ENCODE results near the gene TIAM1.
A peak's percentile ranks its signal among the peaks of the same experiment; 100 is the strongest.

The TIAM1 gene

DNA sequence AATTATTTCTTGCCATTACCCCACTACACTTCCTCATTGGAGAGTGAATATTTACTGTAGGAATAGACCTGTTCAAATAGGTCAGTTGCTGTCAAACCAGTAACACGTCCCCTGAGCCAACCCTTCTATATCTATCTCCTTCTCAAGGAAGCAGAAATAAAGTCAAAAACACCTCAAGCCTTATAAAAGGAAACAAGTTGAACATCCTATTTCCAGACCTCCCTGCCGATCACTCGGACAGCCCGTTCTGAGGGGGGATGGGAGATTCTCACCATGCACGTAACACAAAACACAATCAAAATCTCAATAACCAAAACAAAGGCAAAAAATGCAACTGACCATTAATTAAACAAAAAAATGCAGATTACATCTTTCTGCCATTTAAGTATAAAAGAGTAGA is 184.3 kb downstream of the TIAM1 start:
- no peak for DNase-seq

DNA sequence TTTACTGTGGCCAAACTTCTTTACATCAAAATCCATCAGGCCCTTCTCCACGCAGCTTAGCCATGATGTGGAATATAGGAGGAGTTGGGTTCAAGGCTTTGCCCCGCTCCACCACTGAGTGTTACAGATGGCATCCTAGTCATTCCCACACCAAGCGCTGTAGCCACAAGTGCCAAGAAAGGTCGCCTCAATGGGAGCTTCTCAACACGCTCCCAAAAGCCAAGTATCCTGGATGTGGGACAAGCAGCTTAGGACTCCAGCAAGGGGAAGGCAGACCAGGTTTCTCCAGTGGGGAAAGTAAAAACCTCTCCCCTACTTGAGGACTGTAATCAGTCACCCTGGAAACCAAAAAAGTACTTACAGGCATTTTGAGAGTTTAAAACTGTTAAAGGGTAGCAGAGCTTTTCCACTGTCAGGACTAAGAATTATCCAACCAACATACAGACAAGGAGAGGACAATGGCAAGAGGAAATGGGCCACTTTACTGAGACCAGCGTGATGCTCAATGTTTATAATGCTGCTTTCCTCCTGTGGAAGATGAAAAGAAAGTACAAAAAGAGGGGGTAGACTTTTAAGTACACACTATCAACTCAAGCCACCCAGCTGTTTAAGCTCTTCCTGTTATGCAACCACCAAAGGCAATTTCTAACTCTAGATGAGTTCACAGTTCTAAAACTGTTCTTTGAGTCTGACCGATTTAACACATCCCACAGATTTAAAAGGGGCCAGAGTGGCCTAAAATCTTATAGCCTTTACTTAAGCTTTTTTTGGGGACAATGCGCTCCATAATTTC is 185.1 kb downstream of the TIAM1 start:
- no peak for DNase-seq

- no peak for DNase-seq
These were observed 186.3 kb downstream of the TIAM1 start for GRCh38 chr21:31157756-31158155.

DNA sequence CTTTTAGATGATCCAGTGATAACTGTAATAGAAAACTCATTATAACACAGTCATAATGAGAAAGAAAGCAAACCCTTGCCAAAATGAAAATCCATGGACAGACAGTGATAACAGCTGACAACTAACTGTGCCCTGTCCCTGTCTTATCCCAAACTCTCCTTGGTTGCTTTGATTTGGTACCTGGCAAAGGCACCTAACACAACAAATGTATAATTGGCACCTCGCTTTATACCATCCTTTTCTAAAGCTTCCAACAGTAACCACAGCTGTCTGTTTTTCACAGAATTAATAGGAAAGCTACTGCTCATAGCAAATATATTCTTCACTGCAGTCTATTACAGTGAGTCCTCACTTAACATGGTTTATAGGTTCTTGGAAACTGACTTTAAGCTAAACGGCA is 187.4 kb downstream of the TIAM1 start:
- DNase-seq: no peak

- no peak for DNase-seq
These were observed 187.9 kb downstream of the TIAM1 start for GRCh38 chr21:31156169-31156568.

DNA sequence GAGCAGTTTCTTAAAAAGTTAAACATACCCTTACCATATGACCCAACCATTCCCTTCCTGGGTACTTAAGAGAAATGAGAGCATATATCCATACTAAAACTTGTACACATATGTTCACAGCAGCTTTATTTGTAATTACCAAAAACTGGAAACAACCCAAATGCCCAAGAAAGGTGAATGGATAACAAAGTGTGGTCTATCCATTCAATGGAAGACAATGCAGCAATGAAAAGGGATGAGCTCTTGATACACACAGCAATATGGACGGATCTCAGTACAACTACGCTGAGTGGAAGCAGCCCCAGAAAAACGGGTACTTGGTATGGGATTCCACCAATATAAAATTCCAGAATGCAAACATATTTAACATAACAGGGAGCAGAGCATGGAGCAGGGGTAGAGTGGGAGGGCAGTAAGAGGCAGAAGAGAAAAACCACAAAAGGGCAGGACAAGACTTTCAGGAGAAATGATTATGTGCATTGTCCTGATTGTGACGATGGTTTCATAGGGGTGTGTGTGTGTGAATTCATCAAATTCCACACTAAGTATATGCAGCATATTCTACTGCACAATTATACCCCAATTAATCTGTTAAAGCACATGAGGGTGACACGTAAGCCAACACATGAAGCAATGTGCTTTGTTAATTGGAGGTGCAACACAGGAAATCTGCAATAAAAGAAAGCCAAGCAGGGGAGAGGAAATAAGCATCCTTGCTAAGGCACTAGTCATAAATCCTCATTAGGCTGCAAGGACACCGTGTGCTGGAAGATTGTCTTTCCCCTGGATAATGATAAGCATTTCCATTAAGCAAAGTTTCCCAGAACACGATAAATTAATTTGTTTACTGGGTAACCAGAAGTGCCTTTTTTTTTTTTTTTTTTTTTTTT is 192.7 kb downstream of the TIAM1 start:
- no peak for DNase-seq

DNA sequence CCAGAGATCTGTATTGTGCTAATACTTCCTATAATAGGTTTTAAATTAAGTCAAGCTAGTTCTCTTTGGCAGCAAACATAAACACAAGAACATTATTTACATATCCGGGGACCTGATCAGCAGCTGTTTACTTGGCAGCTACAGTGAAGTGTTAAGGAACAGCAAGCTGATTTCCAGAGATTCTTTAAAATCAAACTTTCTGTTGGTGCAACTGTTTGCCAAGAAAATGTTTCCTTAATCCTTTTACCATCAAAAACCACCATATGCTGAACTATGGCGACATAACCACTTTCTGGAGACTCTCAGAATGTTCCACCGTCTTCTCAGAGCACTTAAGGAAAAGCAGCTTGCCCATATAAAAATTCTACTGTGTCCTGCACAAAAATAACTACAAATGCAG is 198.8 kb downstream of the TIAM1 start:
- no peak for DNase-seq

GRCh38 chr21:31143036-31143435 is 201.0 kb downstream of the TIAM1 start:
- DNase-seq: no peak

DNA sequence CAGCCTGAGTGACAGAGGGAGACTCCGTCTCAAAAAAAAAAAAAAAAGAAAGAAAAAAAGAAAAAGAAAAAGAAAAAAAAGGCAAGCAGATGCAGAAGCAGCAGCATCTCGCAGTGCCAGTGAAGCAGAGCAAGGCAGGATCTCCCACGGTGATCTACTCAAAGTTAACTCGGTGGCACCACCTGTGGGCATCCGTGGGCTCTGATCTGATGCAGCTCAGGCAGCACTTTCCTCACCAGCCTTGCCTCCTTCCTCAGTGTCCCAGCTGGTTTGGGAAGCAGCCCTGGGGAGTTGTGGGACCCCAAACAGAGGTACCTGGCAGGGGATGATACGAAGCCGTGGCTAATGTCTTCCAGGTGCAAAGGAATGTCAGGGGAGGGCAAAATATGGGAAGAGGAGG is 201.5 kb downstream of the TIAM1 start:
- peak; percentile 24 for DNase-seq

DNA sequence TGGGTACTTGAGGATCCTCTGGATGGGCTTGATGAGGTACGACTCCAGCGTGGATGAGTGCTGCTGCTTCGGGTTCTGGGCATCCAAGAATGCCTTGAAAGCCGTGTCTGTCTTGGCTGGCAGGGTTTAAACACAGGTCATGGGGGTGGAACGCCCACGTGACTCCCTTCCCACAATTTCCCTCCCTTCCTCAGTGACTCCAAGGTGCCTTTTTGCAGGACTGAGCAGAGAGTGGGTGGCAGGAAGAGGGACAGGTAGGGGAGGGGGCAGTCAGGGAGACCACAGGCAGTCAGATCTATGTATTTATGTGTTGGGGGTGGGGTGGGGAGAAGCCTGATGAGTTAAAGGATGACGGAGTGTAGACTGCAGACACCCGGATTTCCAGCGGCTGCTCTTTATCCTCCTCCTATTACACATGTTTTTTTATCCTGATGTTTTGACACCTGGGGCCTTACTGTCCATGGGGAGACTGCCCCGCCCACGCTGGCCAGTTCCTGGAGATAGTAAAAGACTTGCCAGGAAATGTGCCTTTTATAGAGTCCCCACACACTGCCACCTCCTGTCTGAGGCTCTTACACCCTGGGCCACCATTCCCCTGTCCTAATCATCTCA is 202.6 kb downstream of the TIAM1 start:
- DNase-seq: no peak

- no peak for DNase-seq
These were observed 203.4 kb downstream of the TIAM1 start for GRCh38 chr21:31140676-31141075.

DNA sequence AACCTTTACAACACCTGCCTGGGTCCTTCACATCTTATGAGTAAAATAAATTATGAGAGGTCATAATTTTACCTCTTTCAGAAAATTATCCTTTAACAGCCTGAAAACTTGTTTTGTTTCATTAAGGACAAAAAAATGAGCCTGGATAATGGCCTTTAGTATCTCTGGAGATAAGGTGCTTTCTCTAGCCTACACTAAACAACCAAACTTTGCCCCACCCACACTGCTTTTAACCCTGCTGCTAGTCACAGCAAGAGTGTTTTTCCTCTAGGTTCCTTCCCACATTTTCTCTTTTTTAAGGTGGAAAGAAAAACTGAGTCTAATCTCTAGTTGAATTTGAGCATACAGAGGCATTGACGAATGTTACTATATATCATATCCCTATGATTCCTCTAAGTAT is 204.0 kb downstream of the TIAM1 start:
- no peak for DNase-seq

- DNase-seq: no peak
These were observed 206.1 kb downstream of the TIAM1 start for GRCh38 chr21:31137960-31138359.

GRCh38 chr21:31136891-31137290 is 207.2 kb downstream of the TIAM1 start:
- no peak for DNase-seq

GRCh38 chr21:31135531-31136184 is 208.4 kb downstream of the TIAM1 start:
- no peak for DNase-seq

DNA sequence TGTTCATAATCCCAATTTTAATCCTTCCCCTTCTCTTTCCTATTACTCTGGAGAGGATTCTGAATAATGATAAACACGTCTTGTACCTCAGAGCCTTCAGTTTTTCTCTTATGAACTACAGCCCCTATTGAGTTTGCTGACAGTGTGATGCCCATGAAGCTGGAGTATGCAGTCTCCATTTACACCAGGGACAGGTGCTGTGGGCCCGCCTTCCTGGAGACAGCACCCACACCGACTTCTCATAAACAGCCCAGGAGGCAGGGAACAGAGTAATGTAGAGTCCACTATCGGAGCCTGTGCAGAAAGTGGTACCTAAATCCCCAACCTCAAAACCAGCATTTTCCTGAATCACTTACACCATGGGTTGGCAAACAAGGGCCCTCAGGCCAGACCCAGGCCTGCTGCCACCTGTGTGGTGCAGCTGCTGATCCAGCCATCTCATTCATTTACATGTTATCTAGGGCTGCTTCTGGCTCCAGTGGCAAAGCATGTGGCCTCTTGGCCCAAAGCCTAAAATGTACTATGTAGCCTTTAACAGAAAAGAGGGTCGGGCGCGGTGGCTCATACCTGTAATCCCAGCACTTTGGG is 210.7 kb downstream of the TIAM1 start:
- DNase-seq: no peak

DNA sequence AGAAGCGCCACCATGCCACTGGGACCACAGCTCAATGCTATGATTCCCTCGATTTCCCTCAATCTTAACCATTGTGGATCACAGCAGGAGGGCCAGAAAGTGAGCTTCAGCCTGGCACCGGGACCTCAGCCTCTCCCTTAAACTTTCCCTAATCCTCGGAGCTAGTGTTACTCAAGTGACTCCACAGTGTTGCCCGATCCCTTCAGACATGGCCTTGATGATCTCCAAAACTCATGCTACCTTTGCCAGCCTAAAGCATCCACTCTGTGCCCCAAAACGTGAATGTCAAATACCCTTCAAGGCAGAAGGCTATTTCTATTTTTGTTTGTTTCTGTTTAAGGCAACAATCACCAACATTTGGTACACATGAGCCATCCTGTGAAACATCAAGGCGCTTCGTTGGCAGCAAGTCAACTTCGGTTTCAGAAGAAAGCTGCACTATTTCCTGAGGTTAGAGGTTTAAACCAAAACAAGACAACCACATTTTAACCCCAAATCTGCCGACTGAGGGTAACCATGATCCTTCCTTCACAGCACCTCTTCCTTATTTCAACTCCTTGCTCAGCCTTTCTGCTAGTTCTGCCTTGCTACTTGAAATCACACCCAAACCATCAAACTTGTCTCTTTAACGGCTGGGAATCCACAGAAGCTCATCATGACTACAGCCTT is 211.4 kb downstream of the TIAM1 start:
- peak; percentile 57 for DNase-seq

DNA sequence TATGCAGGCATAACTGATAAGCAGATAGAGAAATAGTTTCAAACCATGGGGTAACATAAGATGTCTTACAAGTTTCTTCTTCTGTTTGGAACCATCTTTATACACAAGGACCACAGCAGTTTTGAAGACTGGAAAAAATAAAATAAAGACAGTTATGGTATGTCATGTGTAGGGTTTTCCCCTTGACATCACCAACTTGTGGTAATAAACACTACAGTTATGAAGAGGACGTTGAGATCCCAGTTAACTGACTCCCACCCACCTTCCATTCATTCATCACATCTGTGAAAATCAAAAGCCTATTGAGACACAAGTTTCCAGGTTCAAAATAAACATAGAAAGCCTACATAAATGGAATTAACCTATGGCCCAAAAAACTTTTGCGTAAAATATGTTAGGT is 213.2 kb downstream of the TIAM1 start:
- DNase-seq: no peak

GRCh38 chr21:31128234-31128633 is 215.8 kb downstream of the TIAM1 start:
- DNase-seq: no peak

DNA sequence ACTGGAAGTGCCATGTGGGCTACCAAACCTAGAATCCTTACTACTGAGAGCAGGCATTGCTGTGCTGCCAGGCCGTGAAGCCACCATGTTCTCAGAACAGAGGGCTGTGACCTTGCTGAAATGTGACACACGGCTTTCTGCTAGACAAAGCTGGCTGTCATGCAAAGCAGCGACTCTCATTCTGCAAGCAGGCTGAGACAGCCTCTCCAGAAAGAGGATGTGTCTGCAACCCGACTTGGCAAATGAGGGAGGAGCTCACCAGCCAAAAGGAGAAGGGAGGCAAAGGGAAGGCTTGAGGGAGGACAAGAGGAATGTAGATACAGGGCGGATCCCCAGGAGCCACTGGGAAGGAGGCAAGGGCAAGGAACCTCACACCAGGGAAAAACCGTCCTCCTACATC is 220.1 kb downstream of the TIAM1 start:
- peak; percentile 28 for DNase-seq

- DNase-seq: no peak
These were observed 224.9 kb downstream of the TIAM1 start for GRCh38 chr21:31119199-31119598.

Data from CD4-positive, alpha-beta T cell treated with Interferon gamma for 1 hour (primary cell).